Tibial nerve (tissue), 3 donors: ENCODE measurements around the gene HRK.

Source experiments
- POLR2A ChIP-seq, 2 donors: fragments of 450-650 bp; IDR thresholded peaks; one replicate each; pipeline ENCODE4 v1.6.1; 2017; ENCODE audit warnings: antibody characterized with exemption in 2 of 2, mild to moderate bottlenecking in 2 of 2, moderate library complexity in 2 of 2
- TF ChIP-seq, protein P1 (sequence below), 5 experiments: fragments of 200-600 bp in 3 of 5; fragments of 450-650 bp in 2 of 5; sonication (generic) in 3 of 5; IDR thresholded peaks; one replicate each; pipeline ENCODE4 v1.5.1; 2016 to 2019; ENCODE audit warnings: antibody characterized with exemption in 5 of 5, mild to moderate bottlenecking in 3 of 5, moderate library complexity in 2 of 5

DNA sequence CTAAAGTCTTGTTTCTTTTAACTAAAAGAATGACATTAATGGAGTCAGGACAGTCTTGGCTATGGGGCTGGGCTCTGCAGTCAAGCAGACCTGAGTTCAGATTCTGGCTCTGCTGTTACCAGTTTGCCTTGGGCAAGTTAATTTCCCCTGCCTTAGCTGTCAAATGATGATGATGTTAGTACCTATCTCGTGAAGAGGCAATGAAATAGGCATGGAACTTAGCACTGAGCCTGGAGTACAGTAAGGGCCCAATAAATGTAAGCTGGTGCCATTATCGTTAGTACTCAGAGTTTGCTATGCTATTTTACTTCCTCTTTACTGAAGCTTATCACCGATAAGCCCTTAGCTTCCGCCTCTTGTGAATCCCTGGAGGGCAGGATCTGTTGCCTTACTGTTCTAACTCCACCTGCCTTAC is 38.0 kb upstream of the HRK start:
- TF ChIP-seq, protein P1, sequence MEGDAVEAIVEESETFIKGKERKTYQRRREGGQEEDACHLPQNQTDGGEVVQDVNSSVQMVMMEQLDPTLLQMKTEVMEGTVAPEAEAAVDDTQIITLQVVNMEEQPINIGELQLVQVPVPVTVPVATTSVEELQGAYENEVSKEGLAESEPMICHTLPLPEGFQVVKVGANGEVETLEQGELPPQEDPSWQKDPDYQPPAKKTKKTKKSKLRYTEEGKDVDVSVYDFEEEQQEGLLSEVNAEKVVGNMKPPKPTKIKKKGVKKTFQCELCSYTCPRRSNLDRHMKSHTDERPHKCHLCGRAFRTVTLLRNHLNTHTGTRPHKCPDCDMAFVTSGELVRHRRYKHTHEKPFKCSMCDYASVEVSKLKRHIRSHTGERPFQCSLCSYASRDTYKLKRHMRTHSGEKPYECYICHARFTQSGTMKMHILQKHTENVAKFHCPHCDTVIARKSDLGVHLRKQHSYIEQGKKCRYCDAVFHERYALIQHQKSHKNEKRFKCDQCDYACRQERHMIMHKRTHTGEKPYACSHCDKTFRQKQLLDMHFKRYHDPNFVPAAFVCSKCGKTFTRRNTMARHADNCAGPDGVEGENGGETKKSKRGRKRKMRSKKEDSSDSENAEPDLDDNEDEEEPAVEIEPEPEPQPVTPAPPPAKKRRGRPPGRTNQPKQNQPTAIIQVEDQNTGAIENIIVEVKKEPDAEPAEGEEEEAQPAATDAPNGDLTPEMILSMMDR (IDR thresholded peaks at IDR 0.05), result no peak
- TF ChIP-seq POLR2A (IDR thresholded peaks at IDR 0.05), result no peak
